GM19397 (cell line): Measurements from ENCODE around the gene HIPK2.

Experiments
- ATAC-seq: cut with Tn5 transposase; IDR thresholded peaks from one replicate; pipeline ENCODE4 v1.9.1; 2021; ENCODE audit warnings: mild to moderate bottlenecking, moderate library complexity; ENCODE audit not compliant: unreplicated experiment

HIPK2 gene

GRCh38 chr7:139699640-139700504, 77.9 kb downstream of the HIPK2 start:
- no peak for ATAC-seq

- no peak for ATAC-seq
These were observed 79.0 kb downstream of the HIPK2 start for GRCh38 chr7:139698844-139699243.

- no peak for ATAC-seq
These were observed 79.5 kb downstream of the HIPK2 start for GRCh38 chr7:139698278-139698677.

GRCh38 chr7:139697056-139697455, 80.7 kb downstream of the HIPK2 start:
- ATAC-seq, result no peak

- no peak for ATAC-seq
These were observed 81.2 kb downstream of the HIPK2 start for GRCh38 chr7:139696552-139696951.

- no peak for ATAC-seq
These were observed 82.2 kb downstream of the HIPK2 start for GRCh38 chr7:139695588-139695987.

GRCh38 chr7:139695051-139695450, 82.7 kb downstream of the HIPK2 start:
- no peak for ATAC-seq

- ATAC-seq, result no peak
These were observed 83.5 kb downstream of the HIPK2 start for GRCh38 chr7:139694389-139694676.

GRCh38 chr7:139693651-139694388, 84.0 kb downstream of the HIPK2 start:
- ATAC-seq, result no peak

- ATAC-seq, result no peak
These were observed 85.1 kb downstream of the HIPK2 start for GRCh38 chr7:139692723-139693122.

- ATAC-seq, result no peak
These were observed 86.5 kb downstream of the HIPK2 start for GRCh38 chr7:139691253-139691781.

GRCh38 chr7:139687980-139688632, 89.7 kb downstream of the HIPK2 start:
- ATAC-seq, result no peak

GRCh38 chr7:139687211-139687954, 90.4 kb downstream of the HIPK2 start:
- ATAC-seq, result no peak

GRCh38 chr7:139683137-139683921, 94.5 kb downstream of the HIPK2 start:
- ATAC-seq, result no peak

GRCh38 chr7:139682136-139683013, 95.4 kb downstream of the HIPK2 start:
- no peak for ATAC-seq

GRCh38 chr7:139681812-139682135, 96.0 kb downstream of the HIPK2 start:
- ATAC-seq, result no peak

GRCh38 chr7:139681463-139681755, 96.4 kb downstream of the HIPK2 start:
- no peak for ATAC-seq

GRCh38 chr7:139680676-139681462, 96.9 kb downstream of the HIPK2 start:
- ATAC-seq, result no peak
